IMR-90 (cell line): ENCODE results near the gene TBC1D4.

Experiments
- BHLHE40 ChIP-seq: fragments of 150-350 bp; IDR thresholded peaks from 2 replicates; pipeline ENCODE4 v1.6.1; 2016; ENCODE audit warnings: mild to moderate bottlenecking, low read depth, low read length
- ELK1 ChIP-seq: fragments of 150-350 bp; IDR thresholded peaks from 2 replicates; pipeline ENCODE4 v1.6.1; 2016; ENCODE audit warnings: low read depth, mild to moderate bottlenecking, low read length, moderate library complexity, borderline replicate concordance
- FOS ChIP-seq: fragments of 150-350 bp; IDR thresholded peaks from 2 replicates; pipeline ENCODE4 v1.6.1; 2016; ENCODE audit warnings: low read depth, low read length
- MAFK ChIP-seq: IDR thresholded peaks from 2 replicates; pipeline ENCODE4 v1.6.1; 2012; ENCODE audit warnings: low read depth, low read length, improper control_type of control experiment
- MAZ ChIP-seq: IDR thresholded peaks from 2 replicates; pipeline ENCODE4 v1.6.1; 2012; ENCODE audit warnings: low read depth, mild to moderate bottlenecking, low read length, improper control_type of control experiment, moderate library complexity, borderline replicate concordance
- NFE2L2 ChIP-seq: fragments of 150-350 bp; IDR thresholded peaks from 2 replicates; pipeline ENCODE4 v1.6.1; 2016; ENCODE audit warnings: low read depth, mild to moderate bottlenecking, low read length
- POLR2A ChIP-seq: IDR thresholded peaks from 2 replicates; pipeline ENCODE4 v1.6.1; 2012; ENCODE audit warnings: mild to moderate bottlenecking, low read depth, low read length
- RAD21 ChIP-seq: IDR thresholded peaks from 2 replicates; pipeline ENCODE4 v1.6.1; 2012; ENCODE audit warnings: low read length, improper control_type of control experiment
- RFX5 ChIP-seq: IDR thresholded peaks from 2 replicates; pipeline ENCODE4 v1.8.0; 2012; ENCODE audit warnings: low read depth, mild to moderate bottlenecking, low read length, moderate library complexity
- SMC3 ChIP-seq: fragments of 150-350 bp; IDR thresholded peaks from 2 replicates; pipeline ENCODE4 v1.6.1; 2016; ENCODE audit warnings: low read depth, mild to moderate bottlenecking, antibody characterized with exemption, low read length, moderate library complexity
- TF ChIP-seq, protein P1 (sequence below): conservative IDR thresholded peaks from 2 replicates; pipeline ENCODE4 v1.5.1; 2012; ENCODE audit warnings: mild to moderate bottlenecking, low read depth, low read length, improper control_type of control experiment
- TF ChIP-seq, protein P2 (sequence below): fragments of 150-350 bp; IDR thresholded peaks from 2 replicates; pipeline ENCODE4 v1.6.1; 2017; ENCODE audit warnings: mild to moderate bottlenecking, antibody characterized with exemption, low read length, low read depth

DNA sequence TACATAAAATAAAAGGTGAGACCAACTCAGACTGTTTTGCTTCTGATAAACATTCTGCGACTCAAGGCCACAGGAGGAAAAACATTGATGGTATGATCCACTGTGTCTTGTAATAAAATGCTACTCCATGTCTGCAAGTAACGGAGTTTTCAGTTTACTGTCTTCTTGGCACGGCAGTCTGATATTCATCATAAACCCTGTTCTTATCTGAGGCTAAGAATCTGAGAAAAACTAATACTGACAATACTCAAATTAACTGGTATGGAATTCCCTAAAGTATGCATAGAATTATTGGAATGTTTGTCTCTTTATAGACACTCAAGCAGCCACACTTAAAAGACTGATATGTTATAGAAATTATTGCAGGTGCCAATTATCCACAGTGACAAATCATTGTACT lies 125.5 kb downstream of the TBC1D4 start:
- TF ChIP-seq POLR2A: no peak
- TF ChIP-seq MAZ: no peak
- TF ChIP-seq, protein P1, sequence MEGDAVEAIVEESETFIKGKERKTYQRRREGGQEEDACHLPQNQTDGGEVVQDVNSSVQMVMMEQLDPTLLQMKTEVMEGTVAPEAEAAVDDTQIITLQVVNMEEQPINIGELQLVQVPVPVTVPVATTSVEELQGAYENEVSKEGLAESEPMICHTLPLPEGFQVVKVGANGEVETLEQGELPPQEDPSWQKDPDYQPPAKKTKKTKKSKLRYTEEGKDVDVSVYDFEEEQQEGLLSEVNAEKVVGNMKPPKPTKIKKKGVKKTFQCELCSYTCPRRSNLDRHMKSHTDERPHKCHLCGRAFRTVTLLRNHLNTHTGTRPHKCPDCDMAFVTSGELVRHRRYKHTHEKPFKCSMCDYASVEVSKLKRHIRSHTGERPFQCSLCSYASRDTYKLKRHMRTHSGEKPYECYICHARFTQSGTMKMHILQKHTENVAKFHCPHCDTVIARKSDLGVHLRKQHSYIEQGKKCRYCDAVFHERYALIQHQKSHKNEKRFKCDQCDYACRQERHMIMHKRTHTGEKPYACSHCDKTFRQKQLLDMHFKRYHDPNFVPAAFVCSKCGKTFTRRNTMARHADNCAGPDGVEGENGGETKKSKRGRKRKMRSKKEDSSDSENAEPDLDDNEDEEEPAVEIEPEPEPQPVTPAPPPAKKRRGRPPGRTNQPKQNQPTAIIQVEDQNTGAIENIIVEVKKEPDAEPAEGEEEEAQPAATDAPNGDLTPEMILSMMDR: no peak
- no peak for TF ChIP-seq FOS
- TF ChIP-seq SMC3: no peak
- TF ChIP-seq RFX5: no peak
- TF ChIP-seq MAFK: no peak
- no peak for TF ChIP-seq BHLHE40
- TF ChIP-seq, protein P2, sequence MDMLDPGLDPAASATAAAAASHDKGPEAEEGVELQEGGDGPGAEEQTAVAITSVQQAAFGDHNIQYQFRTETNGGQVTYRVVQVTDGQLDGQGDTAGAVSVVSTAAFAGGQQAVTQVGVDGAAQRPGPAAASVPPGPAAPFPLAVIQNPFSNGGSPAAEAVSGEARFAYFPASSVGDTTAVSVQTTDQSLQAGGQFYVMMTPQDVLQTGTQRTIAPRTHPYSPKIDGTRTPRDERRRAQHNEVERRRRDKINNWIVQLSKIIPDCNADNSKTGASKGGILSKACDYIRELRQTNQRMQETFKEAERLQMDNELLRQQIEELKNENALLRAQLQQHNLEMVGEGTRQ: no peak
- no peak for TF ChIP-seq RAD21
- TF ChIP-seq ELK1: no peak
- no peak for TF ChIP-seq NFE2L2
